GM18867 (cell line): ENCODE data around the gene TENT5C.
A peak's percentile ranks its signal among the peaks of the same experiment; 100 is the strongest.

Experiments
- ATAC-seq: cut with Tn5 transposase; IDR thresholded peaks from one replicate; pipeline ENCODE4 v1.9.1; 2021; ENCODE audit warnings: mild to moderate bottlenecking, moderate library complexity; ENCODE audit not compliant: unreplicated experiment

TENT5C gene

GRCh38 chr1:117612517-117613248 lies 6.8 kb downstream of the TENT5C start:
- no peak for ATAC-seq

GRCh38 chr1:117613249-117613968 lies 7.6 kb downstream of the TENT5C start:
- ATAC-seq: no peak

GRCh38 chr1:117613969-117614729 lies 8.3 kb downstream of the TENT5C start:
- no peak for ATAC-seq

GRCh38 chr1:117615474-117615873 lies 9.6 kb downstream of the TENT5C start:
- ATAC-seq: peak; percentile 61

GRCh38 chr1:117616356-117616755 lies 10.5 kb downstream of the TENT5C start:
- no peak for ATAC-seq

- ATAC-seq: no peak
These were observed 11.1 kb downstream of the TENT5C start for GRCh38 chr1:117616967-117617366.

GRCh38 chr1:117618450-117619122 lies 12.7 kb downstream of the TENT5C start:
- no peak for ATAC-seq

- no peak for ATAC-seq
These were observed 14.6 kb downstream of the TENT5C start for GRCh38 chr1:117620440-117620839.

- ATAC-seq: no peak
These were observed 15.5 kb downstream of the TENT5C start for GRCh38 chr1:117621316-117621715.

- ATAC-seq: no peak
These were observed 16.9 kb downstream of the TENT5C start for GRCh38 chr1:117622726-117623125.

- no peak for ATAC-seq
These were observed 17.3 kb downstream of the TENT5C start for GRCh38 chr1:117623141-117623540.

GRCh38 chr1:117623698-117624097 lies 17.9 kb downstream of the TENT5C start:
- ATAC-seq: no peak

- peak; percentile 32 for ATAC-seq
These were observed 21.8 kb downstream of the TENT5C start for GRCh38 chr1:117627546-117628130.

GRCh38 chr1:117628343-117628742 lies 22.5 kb downstream of the TENT5C start:
- no peak for ATAC-seq

- no peak for ATAC-seq
These were observed 24.0 kb downstream of the TENT5C start for GRCh38 chr1:117629625-117630422.

- no peak for ATAC-seq
These were observed 24.7 kb downstream of the TENT5C start for GRCh38 chr1:117630423-117630998.

GRCh38 chr1:117631359-117632160 lies 25.7 kb downstream of the TENT5C start:
- peak; percentile 36 for ATAC-seq

GRCh38 chr1:117632269-117633067 lies 26.6 kb downstream of the TENT5C start:
- peak; percentile 41 for ATAC-seq
